Ishikawa (cell line): ENCODE measurements around the gene ATP5F1D.

Experiments
- CEBPB ChIP-seq: IDR thresholded peaks from 2 replicates; pipeline ENCODE4 v1.6.1; 2012
- CREB1 ChIP-seq: IDR thresholded peaks from 2 replicates; pipeline ENCODE4 v1.6.1; 2012; ENCODE audit warnings: low read depth
- EGR1 ChIP-seq: IDR thresholded peaks from 2 replicates; pipeline ENCODE4 v1.6.1; 2012
- EP300 ChIP-seq: IDR thresholded peaks from 2 replicates; pipeline ENCODE4 v1.6.1; 2012; ENCODE audit warnings: borderline replicate concordance
- FOXM1 ChIP-seq: IDR thresholded peaks from 2 replicates; pipeline ENCODE4 v1.6.1; 2012; ENCODE audit warnings: low read depth, borderline replicate concordance
- NFIC ChIP-seq: IDR thresholded peaks from 2 replicates; pipeline ENCODE4 v1.6.1; 2012
- RAD21 ChIP-seq: IDR thresholded peaks from 2 replicates; pipeline ENCODE4 v1.6.1; 2012; ENCODE audit warnings: low read depth
- REST ChIP-seq: IDR thresholded peaks from 2 replicates; pipeline ENCODE4 v1.6.1; 2012; ENCODE audit warnings: low read depth, mild to moderate bottlenecking
- TAF1 ChIP-seq: IDR thresholded peaks from 2 replicates; pipeline ENCODE4 v1.6.1; 2012; ENCODE audit warnings: low read depth, mild to moderate bottlenecking
- TCF12 ChIP-seq: IDR thresholded peaks from 2 replicates; pipeline ENCODE4 v1.6.1; 2012; ENCODE audit warnings: low read depth
- TEAD4 ChIP-seq: IDR thresholded peaks from 2 replicates; pipeline ENCODE4 v1.6.1; 2012
- USF1 ChIP-seq: IDR thresholded peaks from 2 replicates; pipeline ENCODE4 v1.6.1; 2012
- YY1 ChIP-seq: IDR thresholded peaks from 2 replicates; pipeline ENCODE4 v1.6.1; 2012; ENCODE audit warnings: low read depth
- ZBTB7A ChIP-seq: IDR thresholded peaks from 2 replicates; pipeline ENCODE4 v1.6.1; 2012; ENCODE audit warnings: low read depth
- TF ChIP-seq, protein P1 (sequence below): IDR thresholded peaks from 2 replicates; pipeline ENCODE4 v1.6.1; 2012

Gene ATP5F1D

GRCh38 chr19:1250437-1251260 is 9.1 kb downstream of the ATP5F1D start:
- no peak for TF ChIP-seq CEBPB
- TF ChIP-seq, protein P1, sequence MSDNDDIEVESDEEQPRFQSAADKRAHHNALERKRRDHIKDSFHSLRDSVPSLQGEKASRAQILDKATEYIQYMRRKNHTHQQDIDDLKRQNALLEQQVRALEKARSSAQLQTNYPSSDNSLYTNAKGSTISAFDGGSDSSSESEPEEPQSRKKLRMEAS, result no peak
- TF ChIP-seq TCF12, result peak; percentile 17; the same call in 1 of the 2 replicates
- TF ChIP-seq FOXM1, result no peak
- no peak for TF ChIP-seq TEAD4
- TF ChIP-seq ZBTB7A, result peak; percentile 29; the same call in 1 of the 2 replicates
- no peak for TF ChIP-seq YY1
- no peak for TF ChIP-seq TAF1

- TF ChIP-seq CREB1 (no peak), USF1 (no peak), TEAD4 (no peak), REST (no peak), RAD21 (no peak), ZBTB7A (peak; percentile 13), YY1 (no peak), TAF1 (no peak), CEBPB (no peak), EP300 (no peak), TCF12 (no peak), EGR1 (no peak), FOXM1 (no peak), NFIC (no peak)
- TF ChIP-seq, protein P1, result peak; percentile 8; the same call in 1 of the 2 replicates
Measured at GRCh38 chr19:1251330-1252220, 10.0 kb downstream of the ATP5F1D start.

GRCh38 chr19:1252221-1252820 is 10.8 kb downstream of the ATP5F1D start:
- TF ChIP-seq CEBPB (peak; percentile 51; the same call in 1 of the 2 replicates), FOXM1 (peak; percentile 52; the same call in 1 of the 2 replicates), EGR1 (no peak), YY1 (peak; percentile 24; the same call in 1 of the 2 replicates), USF1 (no peak; the same call in 1 of the 2 replicates), REST (no peak), NFIC (peak; percentile 71), TCF12 (peak; percentile 91), EP300 (peak; percentile 87), TEAD4 (peak; percentile 72; the same call in 1 of the 2 replicates)
- TF ChIP-seq, protein P1, result peak; percentile 30; the same call in 1 of the 2 replicates

DNA sequence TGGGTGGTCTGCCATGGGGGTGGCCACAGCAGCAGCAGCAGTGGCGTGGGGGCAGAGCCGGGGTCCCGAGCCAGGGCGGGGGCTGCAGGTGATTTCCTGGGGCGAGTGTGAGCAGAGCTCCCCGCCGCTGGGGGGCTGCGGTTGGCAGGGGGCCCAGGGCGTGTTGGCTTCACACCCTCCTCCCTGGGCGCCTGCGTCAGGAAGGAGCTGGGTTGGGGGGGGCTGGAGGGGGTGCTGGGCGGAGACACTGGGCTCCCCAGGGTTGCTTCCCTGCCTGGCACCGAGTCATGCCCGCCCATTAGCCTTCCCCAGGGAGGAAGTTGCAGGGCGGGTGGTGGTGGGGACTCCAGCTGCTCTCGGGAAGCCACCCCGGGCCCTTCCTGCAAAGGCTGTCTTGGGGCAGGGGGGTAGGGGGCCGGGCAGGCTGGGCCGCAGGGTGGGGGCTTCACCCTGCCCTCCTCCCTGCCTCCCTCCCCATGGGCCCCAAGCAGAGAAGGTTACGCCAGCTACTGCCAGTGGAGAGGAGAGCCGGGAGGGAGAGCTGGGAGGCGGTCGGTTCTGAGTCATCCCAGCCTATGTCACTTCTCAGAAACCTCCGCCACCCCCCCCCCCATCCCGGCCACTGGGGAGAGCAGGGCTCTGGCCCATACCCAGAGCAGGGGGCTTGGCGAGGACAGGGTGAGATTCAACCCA is 11.4 kb downstream of the ATP5F1D start:
- TF ChIP-seq, protein P1, result peak; percentile 26
- peak; percentile 95 for TF ChIP-seq ZBTB7A
- peak; percentile 18; the same call in 1 of the 2 replicates for TF ChIP-seq YY1
- 0 out of 2 replicates have a peak, but pooled peaks have one; percentile 19 for TF ChIP-seq EP300
- TF ChIP-seq TCF12, result peak; percentile 61
- peak; percentile 27; the same call in 1 of the 2 replicates for TF ChIP-seq FOXM1
- TF ChIP-seq REST, result no peak
- no peak for TF ChIP-seq RAD21
- peak; percentile 81 for TF ChIP-seq NFIC
- TF ChIP-seq CEBPB, result no peak
- 0 out of 2 replicates have a peak, but pooled peaks have one; percentile 0 for TF ChIP-seq EGR1
